LNCaP clone FGC (cell line): ENCODE data around the gene TMEM94.

Experiments
- DNase-seq: peaks from one replicate; pipeline ENCODE4 v3.0.0-alpha.2; 2011; ENCODE audit warnings: low read depth
- H3K4me3 ChIP-seq: 2 replicates; pipeline ENCODE4 v1.5.1; 2011; ENCODE audit warnings: mild to moderate bottlenecking, low read depth, low read length, control low read depth
- TF ChIP-seq, protein P1 (sequence below): IDR thresholded peaks from 2 replicates; pipeline ENCODE4 v1.5.1; 2012; ENCODE audit warnings: mild to moderate bottlenecking; ENCODE audit not compliant: control insufficient read depth, insufficient read depth; ENCODE audit errors: extremely low read depth

The TMEM94 gene

GRCh38 chr17:75456417-75457046 lies at the start of gene TMEM94:
TMEM94 (plus strand) TSS chr17:75456635; CDS start chr17:75471906, 15,271 bp downstream.
- peak; percentile 95 for DNase-seq
- peak within 1 kb of the TSS; percentile 96 for H3K4me3 ChIP-seq
- TF ChIP-seq, protein P1, sequence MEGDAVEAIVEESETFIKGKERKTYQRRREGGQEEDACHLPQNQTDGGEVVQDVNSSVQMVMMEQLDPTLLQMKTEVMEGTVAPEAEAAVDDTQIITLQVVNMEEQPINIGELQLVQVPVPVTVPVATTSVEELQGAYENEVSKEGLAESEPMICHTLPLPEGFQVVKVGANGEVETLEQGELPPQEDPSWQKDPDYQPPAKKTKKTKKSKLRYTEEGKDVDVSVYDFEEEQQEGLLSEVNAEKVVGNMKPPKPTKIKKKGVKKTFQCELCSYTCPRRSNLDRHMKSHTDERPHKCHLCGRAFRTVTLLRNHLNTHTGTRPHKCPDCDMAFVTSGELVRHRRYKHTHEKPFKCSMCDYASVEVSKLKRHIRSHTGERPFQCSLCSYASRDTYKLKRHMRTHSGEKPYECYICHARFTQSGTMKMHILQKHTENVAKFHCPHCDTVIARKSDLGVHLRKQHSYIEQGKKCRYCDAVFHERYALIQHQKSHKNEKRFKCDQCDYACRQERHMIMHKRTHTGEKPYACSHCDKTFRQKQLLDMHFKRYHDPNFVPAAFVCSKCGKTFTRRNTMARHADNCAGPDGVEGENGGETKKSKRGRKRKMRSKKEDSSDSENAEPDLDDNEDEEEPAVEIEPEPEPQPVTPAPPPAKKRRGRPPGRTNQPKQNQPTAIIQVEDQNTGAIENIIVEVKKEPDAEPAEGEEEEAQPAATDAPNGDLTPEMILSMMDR: no peak

- H3K4me3 ChIP-seq: no peak overlapping the region
- TF ChIP-seq, protein P1: no peak
- DNase-seq: no peak
These were observed 48.6 kb upstream of the TMEM94 start for GRCh38 chr17:75407655-75408352.

GRCh38 chr17:75410141-75410540 lies 46.3 kb upstream of the TMEM94 start:
- TF ChIP-seq, protein P1: no peak
- H3K4me3 ChIP-seq: no peak overlapping the region
- DNase-seq: no peak

DNA sequence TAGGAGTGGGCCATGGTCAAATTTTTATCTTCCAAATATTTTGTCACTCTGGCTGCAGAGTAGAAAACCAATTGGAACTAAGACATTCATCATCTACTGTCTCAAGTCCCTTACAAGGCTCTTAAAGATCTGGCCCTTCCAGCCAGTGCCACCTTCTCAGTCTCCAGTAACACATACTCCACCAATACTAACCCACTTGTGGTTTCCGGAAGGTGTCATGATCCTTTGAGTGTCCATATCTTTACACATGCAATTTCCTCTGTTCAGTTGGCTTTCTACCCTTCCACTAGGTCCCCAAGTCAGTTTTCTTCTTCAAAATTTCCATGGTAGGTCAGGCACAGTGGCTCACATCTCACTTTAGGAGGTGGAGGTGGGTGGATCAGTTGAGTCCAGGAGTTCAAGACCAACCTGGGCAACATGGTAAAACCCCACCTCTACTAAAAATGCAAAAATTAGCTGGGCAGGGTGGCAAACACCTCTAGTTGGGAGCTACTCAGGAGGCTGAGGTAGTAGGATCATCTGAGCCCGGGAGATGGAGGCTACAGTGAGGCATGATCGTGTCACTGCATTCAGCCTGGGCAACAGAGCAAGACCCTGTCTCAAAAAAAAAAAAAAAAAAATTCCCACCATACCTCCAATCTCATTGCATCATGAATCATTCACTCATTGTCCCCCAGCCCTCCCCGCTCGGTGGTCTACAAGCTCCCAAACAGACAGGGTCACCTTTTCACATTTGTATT lies 44.9 kb upstream of the TMEM94 start:
- TF ChIP-seq, protein P1: no peak
- no peak overlapping the region for H3K4me3 ChIP-seq
- DNase-seq: no peak

DNA sequence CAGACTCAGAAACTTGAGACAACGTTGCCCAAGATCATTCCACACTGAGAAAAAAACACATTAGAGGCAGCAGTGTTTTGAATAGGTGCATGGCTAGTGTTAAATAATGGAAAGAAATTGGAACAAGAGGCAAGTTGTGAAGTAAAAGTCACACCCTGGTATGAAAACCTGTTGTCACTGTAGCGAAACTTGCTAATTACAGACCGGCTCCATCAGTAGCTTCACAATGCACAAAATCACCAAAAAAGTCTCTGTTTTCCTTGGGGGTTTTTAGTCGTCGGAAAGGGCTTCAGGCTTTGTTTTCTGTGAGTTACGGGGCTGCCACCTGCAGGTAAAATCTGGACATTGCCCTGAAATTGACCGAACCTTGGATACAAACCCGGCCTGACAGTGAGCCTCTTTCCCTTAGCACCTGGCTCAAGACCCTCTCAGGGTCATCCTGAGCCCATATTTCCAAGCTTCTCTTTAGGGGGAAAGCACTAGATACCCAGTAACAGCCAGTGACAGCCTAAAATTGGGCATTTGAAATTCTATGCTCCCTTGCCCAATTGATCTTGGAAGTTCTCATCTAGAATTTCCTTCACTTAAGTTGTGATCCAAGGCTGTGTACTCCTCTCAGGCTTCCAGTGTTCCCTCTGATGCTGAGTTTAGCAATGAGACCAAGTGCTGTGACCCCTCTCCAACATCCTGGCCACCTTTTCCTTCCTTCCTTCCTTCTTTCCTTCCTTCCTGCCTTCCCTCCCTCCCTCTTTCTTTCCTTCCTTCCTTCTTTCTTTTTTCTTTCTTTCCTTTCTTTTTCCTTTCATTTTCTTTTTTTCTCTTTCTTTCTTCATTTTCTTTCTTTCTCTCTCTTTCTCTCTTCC lies 43.7 kb upstream of the TMEM94 start:
- TF ChIP-seq, protein P1: peak; percentile 80
- H3K4me3 ChIP-seq: no peak overlapping the region
- no peak for DNase-seq

GRCh38 chr17:75414488-75414887 lies 41.9 kb upstream of the TMEM94 start:
- no peak for DNase-seq
- H3K4me3 ChIP-seq: no peak overlapping the region
- TF ChIP-seq, protein P1: no peak
